Trophoblast cell (in vitro differentiated cells and primary cell): Measurements from ENCODE around the gene REEP6.

Experiments used
- DNase-seq, 2 donors: peaks; one replicate each; pipeline ENCODE4 v3.0.0-alpha.2; 2016
- H2AFZ ChIP-seq: 2 replicates; pipeline ENCODE4 v1.6.1; 2013; ENCODE audit warnings: low read length, moderate library complexity, mild to moderate bottlenecking; ENCODE audit not compliant: insufficient read depth, poor library complexity
- H2AK5ac ChIP-seq: 2 replicates; pipeline ENCODE4 v1.6.1; 2013; ENCODE audit warnings: mild to moderate bottlenecking, low read length
- H2BK120ac ChIP-seq: 2 replicates; pipeline ENCODE4 v1.6.1; 2013; ENCODE audit warnings: low read length, mild to moderate bottlenecking, moderate library complexity; ENCODE audit not compliant: insufficient read depth, poor library complexity
- H2BK12ac ChIP-seq: 2 replicates; pipeline ENCODE4 v1.6.1; 2013; ENCODE audit warnings: mild to moderate bottlenecking, low read length, moderate library complexity
- H2BK5ac ChIP-seq: 2 replicates; pipeline ENCODE4 v1.6.1; 2013; ENCODE audit warnings: low read length, low read depth, moderate library complexity, mild to moderate bottlenecking; ENCODE audit not compliant: poor library complexity
- H3K14ac ChIP-seq: 2 replicates; pipeline ENCODE4 v1.6.1; 2013; ENCODE audit warnings: mild to moderate bottlenecking, low read length
- H3K18ac ChIP-seq: 2 replicates; pipeline ENCODE4 v1.6.1; 2013; ENCODE audit warnings: mild to moderate bottlenecking, low read length
- H3K23ac ChIP-seq: 2 replicates; pipeline ENCODE4 v1.6.1; 2013; ENCODE audit warnings: low read length
- H3K27ac ChIP-seq: 2 replicates; pipeline ENCODE4 v1.5.1; 2013; ENCODE audit warnings: low read depth, mild to moderate bottlenecking, inconsistent platforms, low read length, moderate library complexity
- H3K27me3 ChIP-seq: 2 replicates; pipeline ENCODE4 v1.6.1; 2013; ENCODE audit warnings: inconsistent platforms, mild to moderate bottlenecking, low read length, moderate library complexity; ENCODE audit not compliant: insufficient read depth
- H3K36me3 ChIP-seq, 2 experiments: 1 replicate in 1 of 2; 2 replicates in 1 of 2; pipeline ENCODE4 v1.6.1; 2013; ENCODE audit warnings: low read length in 2 of 2, mild to moderate bottlenecking in 2 of 2, moderate library complexity in 1 of 2; ENCODE audit not compliant: insufficient read depth in 2 of 2, control insufficient read depth in 1 of 2
- H3K4ac ChIP-seq: 2 replicates; pipeline ENCODE4 v1.6.1; 2013; ENCODE audit warnings: low read depth, mild to moderate bottlenecking, low read length, moderate library complexity
- H3K4me1 ChIP-seq, 2 experiments: 1 replicate in 1 of 2; 2 replicates in 1 of 2; pipeline ENCODE4 v1.6.1; 2013; ENCODE audit warnings: low read length in 2 of 2, mild to moderate bottlenecking in 2 of 2, moderate library complexity in 1 of 2; ENCODE audit not compliant: insufficient read depth in 2 of 2, control insufficient read depth in 1 of 2
- H3K4me2 ChIP-seq: 2 replicates; pipeline ENCODE4 v1.6.1; 2013; ENCODE audit warnings: inconsistent platforms, mild to moderate bottlenecking, low read length, moderate library complexity
- H3K4me3 ChIP-seq: 2 replicates; pipeline ENCODE4 v1.5.1; 2013; ENCODE audit warnings: mild to moderate bottlenecking, low read depth, low read length, inconsistent platforms
- H3K79me1 ChIP-seq: one replicate; pipeline ENCODE4 v1.6.1; 2013; ENCODE audit warnings: low read length
- H3K79me2 ChIP-seq: 2 replicates; pipeline ENCODE4 v1.6.1; 2013; ENCODE audit warnings: low read length, mild to moderate bottlenecking; ENCODE audit not compliant: control insufficient read depth, insufficient read depth, poor library complexity
- H3K9ac ChIP-seq: 2 replicates; pipeline ENCODE4 v1.6.1; 2013; ENCODE audit warnings: mild to moderate bottlenecking, low read length
- H3K9me3 ChIP-seq: 2 replicates; pipeline ENCODE4 v1.6.1; 2013; ENCODE audit warnings: low read depth, mild to moderate bottlenecking, control low read depth, inconsistent platforms, low read length; ENCODE audit not compliant: insufficient read depth
- H4K12ac ChIP-seq: 2 replicates; pipeline ENCODE4 v1.6.1; 2013; ENCODE audit warnings: low read depth, mild to moderate bottlenecking, low read length, moderate library complexity
- H4K8ac ChIP-seq: 2 replicates; pipeline ENCODE4 v1.6.1; 2013; ENCODE audit warnings: low read depth, mild to moderate bottlenecking, low read length, moderate library complexity
- H4K91ac ChIP-seq: one replicate; pipeline ENCODE4 v1.6.1; 2013; ENCODE audit warnings: low read depth, mild to moderate bottlenecking, low read length, moderate library complexity
- WGBS: extraction: QIAGEN DNeasy Blood & Tissue Kit; methylation state at CpG from one replicate; pipeline ENCODE4 v1.1.7; 2013; ENCODE audit warnings: missing lambda C conversion rate; ENCODE audit not compliant: insufficient read length, insufficient coverage; ENCODE audit errors: extremely low coverage; 5-methylcytosine and 5-hydroxymethylcytosine counted together

REEP6 gene

GRCh38 chr19:1512671-1513498 lies 21.9 kb downstream of the REEP6 start, which contains the start of gene ADAMTSL5:
Gene ADAMTSL5 (minus strand): TSS chr19:1513019. CDS start chr19:1510943, 2,076 bp downstream.
- Histone ChIP-seq H4K12ac (peak within 1 kb of the TSS; percentile 12), H3K36me3 (no peaks in the 10 kb centered on the region), H3K18ac (peak within 1 kb of the TSS; percentile 41), H3K14ac (peak within 1 kb of the TSS; percentile 55), H3K79me2 (peaks cover 1% of the 10 kb centered on the region), H4K8ac (peak within 1 kb of the TSS; percentile 83), H3K4me1 (peaks cover 0 to 4% of the 10 kb centered on the region in 2 experiments), H2BK120ac (peak within 1 kb of the TSS; percentile 21), H3K27me3 (no peaks in the 10 kb centered on the region), H2BK5ac (peak within 1 kb of the TSS; percentile 39), H3K4ac (peak within 1 kb of the TSS; percentile 42), H3K23ac (no peak within 1 kb of the TSS), H3K4me3 (peak within 1 kb of the TSS; percentile 64), H2BK12ac (no peak within 1 kb of the TSS), H3K27ac (no peak within 1 kb of the TSS), H2AFZ (peak within 1 kb of the TSS; percentile 77), H3K9me3 (peaks cover 11% of the 10 kb centered on the region), H3K4me2 (peak within 1 kb of the TSS; percentile 77), H3K9ac (peak within 1 kb of the TSS; percentile 61), H2AK5ac (peak within 1 kb of the TSS; percentile 45), H4K91ac (peak within 1 kb of the TSS; percentile 77), H3K79me1 (peaks cover 10% of the 10 kb centered on the region)
- WGBS, result no CpG with 5 or more reads among the region's 78 CpGs
- DNase-seq, result peak; percentile 57 to 82

GRCh38 chr19:1513499-1514294 lies 22.7 kb downstream of the REEP6 start:
- peak overlapping the region; percentile 64 for H3K4me3 ChIP-seq
- peak overlapping the region; percentile 21 for H2BK120ac ChIP-seq
- H3K18ac ChIP-seq, result peak overlapping the region; percentile 41
- peak overlapping the region; percentile 61 for H3K9ac ChIP-seq
- no peak overlapping the region for H3K23ac ChIP-seq
- peaks cover 11% of the 10 kb centered on the region for H3K9me3 ChIP-seq
- no CpG with 5 or more reads among the region's 52 CpGs for WGBS
- peak overlapping the region; percentile 83 for H4K8ac ChIP-seq
- H3K14ac ChIP-seq, result peak overlapping the region; percentile 55
- peak overlapping the region; percentile 77 for H3K4me2 ChIP-seq
- peaks cover 0 to 4% of the 10 kb centered on the region in 2 experiments for H3K4me1 ChIP-seq
- peak; percentile 61 to 77 for DNase-seq
- no peaks in the 10 kb centered on the region for H3K79me2 ChIP-seq
- no peak overlapping the region for H3K27ac ChIP-seq
- H2AK5ac ChIP-seq, result peak overlapping the region; percentile 26
- no peaks in the 10 kb centered on the region for H3K27me3 ChIP-seq
- H2BK12ac ChIP-seq, result no peak overlapping the region
- peak overlapping the region; percentile 80 for H4K12ac ChIP-seq
- H3K36me3 ChIP-seq, result no peaks in the 10 kb centered on the region
- no peak overlapping the region for H3K4ac ChIP-seq
- peak overlapping the region; percentile 39 for H2BK5ac ChIP-seq
- peak overlapping the region; percentile 77 for H4K91ac ChIP-seq
- H2AFZ ChIP-seq, result peak overlapping the region; percentile 77
- H3K79me1 ChIP-seq, result peaks cover 8% of the 10 kb centered on the region

- Histone ChIP-seq H2AK5ac (peak overlapping the region; percentile 26), H2BK5ac (no peak overlapping the region), H3K9ac (no peak overlapping the region), H3K23ac (no peak overlapping the region), H3K79me1 (peaks cover 8% of the 10 kb centered on the region), H2AFZ (no peak overlapping the region), H3K4me1 (peaks cover 0 to 4% of the 10 kb centered on the region in 2 experiments), H3K18ac (no peak overlapping the region), H4K8ac (no peak overlapping the region), H3K27me3 (no peaks in the 10 kb centered on the region), H3K4ac (no peak overlapping the region), H2BK120ac (no peak overlapping the region), H3K27ac (no peak overlapping the region), H3K14ac (no peak overlapping the region), H4K91ac (no peak overlapping the region), H3K9me3 (peaks cover 11% of the 10 kb centered on the region), H4K12ac (no peak overlapping the region), H3K4me3 (no peak overlapping the region), H3K79me2 (no peaks in the 10 kb centered on the region), H3K4me2 (no peak overlapping the region), H2BK12ac (no peak overlapping the region), H3K36me3 (no peaks in the 10 kb centered on the region)
- WGBS, result no CpG with 5 or more reads among the region's 10 CpGs
- no peak for DNase-seq
These were observed 23.3 kb downstream of the REEP6 start for GRCh38 chr19:1514295-1514661.

GRCh38 chr19:1514986-1515721 lies 24.2 kb downstream of the REEP6 start:
- DNase-seq, result no peak
- H3K18ac ChIP-seq, result no peak overlapping the region
- H2BK120ac ChIP-seq, result no peak overlapping the region
- peaks cover 11% of the 10 kb centered on the region for H3K9me3 ChIP-seq
- no peaks in the 10 kb centered on the region for H3K79me2 ChIP-seq
- H3K4ac ChIP-seq, result no peak overlapping the region
- H2AK5ac ChIP-seq, result no peak overlapping the region
- H3K27ac ChIP-seq, result no peak overlapping the region
- H2AFZ ChIP-seq, result no peak overlapping the region
- no peak overlapping the region for H2BK5ac ChIP-seq
- no peak overlapping the region for H4K8ac ChIP-seq
- H3K27me3 ChIP-seq, result no peaks in the 10 kb centered on the region
- H3K4me3 ChIP-seq, result no peak overlapping the region
- H2BK12ac ChIP-seq, result no peak overlapping the region
- H3K4me2 ChIP-seq, result no peak overlapping the region
- no peak overlapping the region for H4K12ac ChIP-seq
- peak overlapping the region; percentile 52 for H3K9ac ChIP-seq
- no peak overlapping the region for H3K14ac ChIP-seq
- WGBS, result no CpG with 5 or more reads among the region's 14 CpGs
- H3K23ac ChIP-seq, result no peak overlapping the region
- peaks cover 8% of the 10 kb centered on the region for H3K79me1 ChIP-seq
- no peak overlapping the region for H4K91ac ChIP-seq
- H3K4me1 ChIP-seq, result peaks cover 0 to 4% of the 10 kb centered on the region in 2 experiments
- H3K36me3 ChIP-seq, result no peaks in the 10 kb centered on the region
